ENCODE measurements around the gene PIP5KL1. TPM values are rescaled to one million over a fixed set of nuclear protein-coding genes. Genes with fewer than 3 reads are reported as not detected.

Gene PIP5KL1
- total RNA-seq, 2 experiments from 2014 or later: 0.95 to 4.4 TPM

- ChIA-PET CTCF (ENCODE audit: unreplicated experiment) (no interaction called here), POLR2A (interaction anchor here (0.6 kb wide), 1 partner anchor 65 kb away, joined by 3 read pairs; no protein-coding TSS in a partner anchor)
- no peak for DNase-seq (ENCODE audit: low spot score)
- Histone ChIP-seq H3K27ac (ENCODE audit: low read depth, low read length, poor library complexity, severe bottlenecking) (no peak overlapping the region), H3K4me1 (ENCODE audit: insufficient read depth, low read length, poor library complexity, severe bottlenecking) (peaks cover 37% of the 10 kb centered on the region), H2AFZ (ENCODE audit: low read length) (no peak overlapping the region), H3K9me2 (ENCODE audit: insufficient read depth, low read length) (no peaks in the 10 kb centered on the region), H3K4me2 (ENCODE audit: low read length) (no peak overlapping the region), H4K20me1 (ENCODE audit: insufficient read depth, low read length) (no peaks in the 10 kb centered on the region), H3K4me3 (ENCODE audit: low read depth, low read length, poor library complexity, severe bottlenecking) (no peak overlapping the region), H3K9me3 (ENCODE audit: low read length) (no peaks in the 10 kb centered on the region), H3K79me2 (ENCODE audit: insufficient read depth, low read depth, low read length) (no peaks in the 10 kb centered on the region), H3K36me3 (ENCODE audit: insufficient read depth, low read length) (no peaks in the 10 kb centered on the region)
- BruUV-seq (replicated peaks): no TSS peak
- intact Hi-C loops (cut with micrococcal nuclease; ENCODE audit: unreplicated experiment): loop anchor here (10.0 kb wide), 1 partner anchor 373 kb away; no protein-coding TSS in a partner anchor
- TF ChIP-seq EZH2phosphoT487 (IDR thresholded peaks at IDR 0.05; ENCODE audit: borderline replicate concordance, low read depth, low read length) (no peak), CTCF (conservative IDR thresholded peaks at IDR 0.05; ENCODE audit: low read length) (no peak)
Measured at GRCh38 chr9:127878001-127878651, 52.5 kb downstream of the PIP5KL1 start.

GRCh38 chr9:127877566-127877998 lies 53.0 kb downstream of the PIP5KL1 start, which contains the start of gene AK1:
Gene AK1, minus strand, starts transcription at chr9:127877675. Its CDS starts 3,058 bp downstream, at chr9:127874617.
- ChIA-PET POLR2A (no interaction called here), CTCF (ENCODE audit: unreplicated experiment) (no interaction called here)
- Histone ChIP-seq H3K36me3 (ENCODE audit: insufficient read depth, low read length) (no peaks in the 10 kb centered on the region), H3K4me3 (ENCODE audit: low read depth, low read length, poor library complexity, severe bottlenecking) (no peak within 1 kb of the TSS), H3K79me2 (ENCODE audit: insufficient read depth, low read depth, low read length) (no peaks in the 10 kb centered on the region), H2AFZ (ENCODE audit: low read length) (no peak within 1 kb of the TSS), H3K4me1 (ENCODE audit: insufficient read depth, low read length, poor library complexity, severe bottlenecking) (peaks cover 32% of the 10 kb centered on the region), H3K9me3 (ENCODE audit: low read length) (no peaks in the 10 kb centered on the region), H3K4me2 (ENCODE audit: low read length) (no peak within 1 kb of the TSS), H3K9me2 (ENCODE audit: insufficient read depth, low read length) (no peaks in the 10 kb centered on the region), H3K27ac (ENCODE audit: low read depth, low read length, poor library complexity, severe bottlenecking) (no peak within 1 kb of the TSS), H4K20me1 (ENCODE audit: insufficient read depth, low read length) (no peaks in the 10 kb centered on the region)
- TF ChIP-seq EZH2phosphoT487 (IDR thresholded peaks at IDR 0.05; ENCODE audit: borderline replicate concordance, low read depth, low read length) (no peak), CTCF (conservative IDR thresholded peaks at IDR 0.05; ENCODE audit: low read length) (no peak)
- intact Hi-C loops (cut with micrococcal nuclease; ENCODE audit: unreplicated experiment): loop anchor here (10.0 kb wide), 1 partner anchor 373 kb away; no protein-coding TSS in a partner anchor
- no TSS peak for BruUV-seq (replicated peaks)
- DNase-seq (ENCODE audit: low spot score): no peak

Measured in OCI-LY7 (cell line).